ENCODE results near the gene WDTC1.
"Not testable (repeated sequence)": the region's sequence is repeated elsewhere in the genome, so short reads cannot be mapped to it uniquely, and the experiment has no call there.

The WDTC1 gene

GRCh38 chr1:27234049-27234882 lies at the start of gene WDTC1:
Gene WDTC1, plus strand, starts transcription at chr1:27234632. Its CDS starts 26,423 bp downstream, at chr1:27261055.
- DNase-seq (ENCODE audit: low read depth) = peak; percentile 98

- not testable (repeated sequence) for DNase-seq (ENCODE audit: low read depth)
Measured at GRCh38 chr1:27184665-27185064, 49.8 kb upstream of the WDTC1 start.

- DNase-seq (ENCODE audit: low read depth) = no peak
Measured at GRCh38 chr1:27192039-27192529, 42.3 kb upstream of the WDTC1 start.

- no peak for DNase-seq (ENCODE audit: low read depth)
Measured at GRCh38 chr1:27193194-27193593, 41.2 kb upstream of the WDTC1 start.

- no peak for DNase-seq (ENCODE audit: low read depth)
Measured at GRCh38 chr1:27201295-27201694, 33.1 kb upstream of the WDTC1 start.

- DNase-seq (ENCODE audit: low read depth) = no peak
Measured at GRCh38 chr1:27203946-27204345, 30.5 kb upstream of the WDTC1 start.

GRCh38 chr1:27207238-27207637 lies 27.2 kb upstream of the WDTC1 start:
- not testable (repeated sequence) for DNase-seq (ENCODE audit: low read depth)

- not testable (repeated sequence) for DNase-seq (ENCODE audit: low read depth)
Measured at GRCh38 chr1:27208143-27208850, 26.1 kb upstream of the WDTC1 start.

- no peak for DNase-seq (ENCODE audit: low read depth)
Measured at GRCh38 chr1:27216466-27216865, 18.0 kb upstream of the WDTC1 start.

GRCh38 chr1:27217401-27217800 lies 17.0 kb upstream of the WDTC1 start:
- no peak for DNase-seq (ENCODE audit: low read depth)

- no peak for DNase-seq (ENCODE audit: low read depth)
Measured at GRCh38 chr1:27218736-27219135, 15.7 kb upstream of the WDTC1 start.

- no peak for DNase-seq (ENCODE audit: low read depth)
Measured at GRCh38 chr1:27220096-27220495, 14.3 kb upstream of the WDTC1 start.

- DNase-seq (ENCODE audit: low read depth) = not testable (repeated sequence)
Measured at GRCh38 chr1:27220702-27221497, 13.5 kb upstream of the WDTC1 start.

- DNase-seq (ENCODE audit: low read depth) = no peak
Measured at GRCh38 chr1:27225621-27226020, 8.8 kb upstream of the WDTC1 start.

GRCh38 chr1:27227765-27228164 lies 6.7 kb upstream of the WDTC1 start:
- DNase-seq (ENCODE audit: low read depth) = no peak

- no peak for DNase-seq (ENCODE audit: low read depth)
Measured at GRCh38 chr1:27233667-27234048, 774 bp upstream of the WDTC1 start.

- DNase-seq (ENCODE audit: low read depth) = no peak
Measured at GRCh38 chr1:27235827-27236226, 1.4 kb downstream of the WDTC1 start.

GRCh38 chr1:27237112-27237511 lies 2.7 kb downstream of the WDTC1 start:
- no peak for DNase-seq (ENCODE audit: low read depth)

- DNase-seq (ENCODE audit: low read depth) = no peak
Measured at GRCh38 chr1:27238032-27238431, 3.6 kb downstream of the WDTC1 start.

- DNase-seq (ENCODE audit: low read depth) = no peak
Measured at GRCh38 chr1:27241677-27242076, 7.2 kb downstream of the WDTC1 start.

GRCh38 chr1:27243665-27244064 lies 9.2 kb downstream of the WDTC1 start:
- not testable (repeated sequence) for DNase-seq (ENCODE audit: low read depth)

GRCh38 chr1:27246194-27246593 lies 11.8 kb downstream of the WDTC1 start:
- DNase-seq (ENCODE audit: low read depth) = no peak

All from stimulated activated CD4-positive, alpha-beta T cell treated with anti-CD3 and anti-CD28 coated beads, Interleukin-2, amount 100 ng/mL, for 4 hours (primary cell).